K562 (cell line): ENCODE data around the gene SP4. TPM values are rescaled to one million over a fixed set of nuclear protein-coding genes. Genes with fewer than 3 reads are reported as not detected.

Source experiments
- CAMTA2 ChIP-seq: fragments of 250-450 bp; sonication (Bioruptor Pico); conservative IDR thresholded peaks from 2 replicates; pipeline ENCODE4 v1.5.1; 2022
- CBFA2T3 ChIP-seq: fragments of 450-650 bp; IDR thresholded peaks from 2 replicates; pipeline ENCODE4 v1.6.1; 2017
- DPF2 ChIP-seq: fragments of 450-650 bp; IDR thresholded peaks from 2 replicates; pipeline ENCODE4 v1.6.1; 2016
- HMBOX1 ChIP-seq: sonication (generic); IDR thresholded peaks from 2 replicates; pipeline ENCODE4 v1.6.1; 2016
- HMG20B ChIP-seq: fragments of 250-450 bp; sonication (Bioruptor Pico); IDR thresholded peaks from 2 replicates; pipeline ENCODE4 v1.5.0; 2021; ENCODE audit warnings: mild to moderate bottlenecking
- MAX ChIP-seq: sonication (generic); formaldehyde crosslinking; IDR thresholded peaks from 2 replicates; pipeline ENCODE4 v1.9.0; 2022; ENCODE audit warnings: mild to moderate bottlenecking, missing genetic modification reagents
- MBD1 ChIP-seq: fragments of 250-450 bp; sonication (Bioruptor Pico); IDR thresholded peaks from 2 replicates; pipeline ENCODE4 v1.8.0; 2022; ENCODE audit warnings: inconsistent platforms
- PHB2 ChIP-seq: fragments of 450-650 bp; IDR thresholded peaks from 2 replicates; pipeline ENCODE4 v1.6.1; 2017; ENCODE audit warnings: low read depth
- POLR2H ChIP-seq: IDR thresholded peaks from 2 replicates; pipeline ENCODE4 v1.6.1; 2016; ENCODE audit warnings: missing genetic modification characterization, low read depth, mild to moderate bottlenecking, control low read depth, missing compliant biosample characterization, moderate library complexity
- SMAD1 ChIP-seq: fragments of 150-350 bp; IDR thresholded peaks from 2 replicates; pipeline ENCODE4 v1.6.1; 2014; ENCODE audit warnings: low read length, low read depth; ENCODE audit not compliant: partially characterized antibody
- SP1 ChIP-seq: sonication (generic); formaldehyde crosslinking; IDR thresholded peaks from 2 replicates; pipeline ENCODE4 v1.8.1; 2022; ENCODE audit warnings: mild to moderate bottlenecking, missing genetic modification reagents
- SRSF1 ChIP-seq: fragments of 200-400 bp; formaldehyde crosslinking; IDR thresholded peaks from 2 replicates; pipeline ENCODE4 v1.6.1; 2017; ENCODE audit warnings: mild to moderate bottlenecking, low read depth, low read length, moderate library complexity
- TAL1 ChIP-seq: fragments of 450-650 bp; IDR thresholded peaks from 2 replicates; pipeline ENCODE4 v1.6.1; 2016; ENCODE audit warnings: mild to moderate bottlenecking
- TARDBP ChIP-seq: fragments of 450-650 bp; IDR thresholded peaks from 2 replicates; pipeline ENCODE4 v1.6.1; 2016
- ZNF184 ChIP-seq: sonication (generic); formaldehyde crosslinking; IDR thresholded peaks from 2 replicates; pipeline ENCODE4 v1.5.0; 2020; ENCODE audit warnings: missing genetic modification reagents
- ZNF512 ChIP-seq: IDR thresholded peaks from 2 replicates; pipeline ENCODE4 v1.6.1; 2016; ENCODE audit warnings: missing genetic modification characterization, missing compliant biosample characterization
- ZNF561 ChIP-seq: fragments of 450-650 bp; formaldehyde crosslinking; conservative IDR thresholded peaks from 2 replicates; pipeline ENCODE4 v1.4.0; 2020; ENCODE audit warnings: mild to moderate bottlenecking, moderate library complexity
- polyA plus RNA-seq, 8 experiments: library from polyadenylated mRNA; depleted of rRNA in 4 of 8; stranded (reverse) in 5 of 8; unstranded in 3 of 8; fragments of >200 nt; fragmentation: Nextera tagmentation in 2 of 8; fragmentation: Illumina TruSeq in 1 of 8; extraction: Ambion mirVana in 2 of 8; extraction: Trizol in 1 of 8; gene quantifications; 2 replicates each; pipeline versions ENCODE4 v1.2.1 to v1.2.3, GENCODE V29; 2011 to 2014; ENCODE audit warnings: inconsistent platforms in 1 of 8, missing spikeins in 1 of 8
- total RNA-seq, 7 experiments: library from RNA; depleted of rRNA in 6 of 7; stranded (reverse); fragments of >200 nt in 6 of 7; fragmentation: Illumina TruSeq in 2 of 7; extraction: Trizol in 2 of 7; gene quantifications; 2 replicates each; pipeline versions ENCODE4 v1.2.1 to v1.2.3, GENCODE V29; 2011 to 2021; ENCODE audit warnings: low replicate concordance in 1 of 7
- TF ChIP-seq, protein P1 (sequence below): fragments of 250-450 bp; sonication (Bioruptor Pico); IDR thresholded peaks from 2 replicates; pipeline ENCODE4 v1.8.0; 2021; ENCODE audit warnings: moderate library complexity, mild to moderate bottlenecking, inconsistent platforms
- TF ChIP-seq, protein P2 (sequence below), 2 experiments: IDR thresholded peaks in 1 of 2; conservative IDR thresholded peaks in 1 of 2; 2 replicates each; pipeline ENCODE4 v1.6.1; 2016; ENCODE audit warnings: low read depth in 2 of 2, mild to moderate bottlenecking in 1 of 2, missing compliant biosample characterization in 1 of 2, missing genetic modification characterization in 1 of 2, moderate library complexity in 1 of 2

SP4 gene
- total and polyA plus RNA-seq, 9 of the 15 experiments (the other 6 are each of a cell fraction or from before 2014, with no cell fraction given), result 2.4 to 9.4 (median 4.5) TPM

DNA sequence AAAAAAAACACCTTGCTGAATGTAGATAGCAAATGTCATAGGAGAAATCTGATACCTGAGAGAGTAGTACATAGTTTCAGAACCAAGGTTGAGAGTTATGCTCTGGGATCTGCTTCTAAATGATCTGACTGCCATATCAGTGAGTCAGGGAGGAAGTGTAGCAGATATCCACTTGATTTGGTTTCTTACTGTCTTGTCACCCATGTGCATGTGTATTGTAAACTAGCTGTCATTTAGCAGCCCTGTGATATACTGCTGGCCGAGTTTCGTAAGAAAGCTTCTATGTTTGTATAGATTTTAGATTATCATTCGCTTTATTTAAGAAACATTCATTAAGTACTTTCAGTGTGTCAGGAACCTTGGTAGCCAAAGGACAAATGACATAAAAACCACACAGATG lies 42.0 kb downstream of the SP4 start (continued):
- TF ChIP-seq SP1 (no peak), ZNF184 (CRISPR knock-in tag) (no peak), HMBOX1 (peak; percentile 62; the same call in 1 of the 2 replicates), MAX (CRISPR knock-in tag) (no peak), PHB2 (no peak), ZNF512 (tag) (no peak), POLR2H (tag) (no peak), CAMTA2 (CRISPR knock-in tag) (no peak), TARDBP (no peak), DPF2 (peak; percentile 46; the same call in 1 of the 2 replicates), MBD1 (no peak), CBFA2T3 (peak; percentile 69), ZNF561 (CRISPR knock-in tag) (no peak), TAL1 (peak; percentile 9; the same call in 1 of the 2 replicates), HMG20B (no peak), SMAD1 (no peak), SRSF1 (no peak)
- TF ChIP-seq, protein P1, sequence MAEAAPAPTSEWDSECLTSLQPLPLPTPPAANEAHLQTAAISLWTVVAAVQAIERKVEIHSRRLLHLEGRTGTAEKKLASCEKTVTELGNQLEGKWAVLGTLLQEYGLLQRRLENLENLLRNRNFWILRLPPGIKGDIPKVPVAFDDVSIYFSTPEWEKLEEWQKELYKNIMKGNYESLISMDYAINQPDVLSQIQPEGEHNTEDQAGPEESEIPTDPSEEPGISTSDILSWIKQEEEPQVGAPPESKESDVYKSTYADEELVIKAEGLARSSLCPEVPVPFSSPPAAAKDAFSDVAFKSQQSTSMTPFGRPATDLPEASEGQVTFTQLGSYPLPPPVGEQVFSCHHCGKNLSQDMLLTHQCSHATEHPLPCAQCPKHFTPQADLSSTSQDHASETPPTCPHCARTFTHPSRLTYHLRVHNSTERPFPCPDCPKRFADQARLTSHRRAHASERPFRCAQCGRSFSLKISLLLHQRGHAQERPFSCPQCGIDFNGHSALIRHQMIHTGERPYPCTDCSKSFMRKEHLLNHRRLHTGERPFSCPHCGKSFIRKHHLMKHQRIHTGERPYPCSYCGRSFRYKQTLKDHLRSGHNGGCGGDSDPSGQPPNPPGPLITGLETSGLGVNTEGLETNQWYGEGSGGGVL (CRISPR knock-in tag), result no peak
- TF ChIP-seq, protein P2, sequence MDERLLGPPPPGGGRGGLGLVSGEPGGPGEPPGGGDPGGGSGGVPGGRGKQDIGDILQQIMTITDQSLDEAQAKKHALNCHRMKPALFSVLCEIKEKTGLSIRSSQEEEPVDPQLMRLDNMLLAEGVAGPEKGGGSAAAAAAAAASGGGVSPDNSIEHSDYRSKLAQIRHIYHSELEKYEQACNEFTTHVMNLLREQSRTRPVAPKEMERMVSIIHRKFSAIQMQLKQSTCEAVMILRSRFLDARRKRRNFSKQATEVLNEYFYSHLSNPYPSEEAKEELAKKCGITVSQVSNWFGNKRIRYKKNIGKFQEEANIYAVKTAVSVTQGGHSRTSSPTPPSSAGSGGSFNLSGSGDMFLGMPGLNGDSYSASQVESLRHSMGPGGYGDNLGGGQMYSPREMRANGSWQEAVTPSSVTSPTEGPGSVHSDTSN (CRISPR knock-in tag; IDR thresholded peaks at IDR 0.05; ENCODE audit: low read depth), result no peak
- TF ChIP-seq, protein P2 (tag; conservative IDR thresholded peaks at IDR 0.05; ENCODE audit: low read depth), result peak; percentile 79
